Stimulated activated CD8-positive, alpha-beta memory T cell treated with anti-CD3 and anti-CD28 coated beads, Interleukin-12 subunit alpha, Interleukin-12 subunit beta, amount 100 ng/mL, for 24 hours (primary cell): ENCODE data around the gene SLC22A17.

Source experiments
- DNase-seq: peaks from one replicate; pipeline ENCODE4 v3.0.0-alpha.2; 2020; ENCODE audit errors: extremely low read depth

SLC22A17 gene

DNA sequence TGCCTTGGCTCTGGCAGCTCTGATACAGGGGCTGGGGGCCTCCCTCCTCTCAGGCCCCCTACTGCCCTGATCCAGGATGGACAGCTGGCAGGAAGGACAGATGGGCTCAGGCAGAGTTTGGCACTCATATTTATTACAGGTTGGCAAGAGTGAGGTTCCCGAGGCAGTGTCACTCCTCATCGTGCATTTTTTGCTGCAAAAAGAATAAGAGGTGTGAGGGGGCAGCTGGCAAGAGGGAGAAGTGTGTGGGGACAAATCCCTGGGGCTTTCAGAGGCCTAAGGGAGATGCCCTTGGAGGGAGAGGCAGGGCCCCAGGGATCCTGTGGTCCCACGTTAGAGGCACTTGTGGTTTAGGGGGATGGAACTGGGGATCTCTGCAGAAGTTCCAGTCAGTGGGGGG, 29.2 kb upstream of the SLC22A17 start:
- DNase-seq: no peak

- DNase-seq: no peak
These were observed 28.3 kb upstream of the SLC22A17 start for GRCh38 chr14:23380976-23381375.

DNA sequence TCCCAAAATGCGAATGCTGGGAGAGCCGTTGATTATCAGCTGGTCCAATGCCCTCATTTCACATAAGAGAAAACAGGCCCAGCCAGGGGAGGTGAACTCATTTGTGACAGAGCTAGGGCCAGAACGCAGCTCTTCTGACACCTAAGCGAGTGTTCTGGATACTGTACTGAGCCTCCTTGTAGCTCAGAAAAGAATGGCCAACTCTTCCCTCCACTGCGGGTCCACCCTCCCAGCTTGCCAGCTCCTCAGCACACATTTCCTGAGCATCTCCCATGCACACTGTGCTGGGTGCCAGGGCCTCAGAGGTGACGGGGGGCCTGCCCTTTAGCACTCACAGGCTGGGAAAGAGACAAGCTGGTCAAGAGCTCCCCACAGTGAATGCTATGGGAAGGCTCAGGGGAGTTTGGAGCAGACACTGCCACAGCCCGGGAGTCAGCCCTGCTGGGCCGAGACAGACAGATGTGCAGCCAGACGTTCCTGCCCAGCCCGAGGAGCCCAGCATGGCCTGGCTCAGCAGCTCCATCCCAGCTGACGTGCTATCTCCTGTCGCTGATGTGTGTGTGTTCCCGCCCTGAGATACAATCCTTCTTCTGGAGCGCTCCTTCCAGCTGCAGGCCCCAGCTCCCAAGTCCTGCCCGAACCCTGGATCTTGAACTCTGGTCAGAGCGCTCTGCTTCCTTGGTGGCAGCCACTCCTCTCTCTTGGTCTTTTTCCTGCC, 27.7 kb upstream of the SLC22A17 start:
- DNase-seq: no peak

DNA sequence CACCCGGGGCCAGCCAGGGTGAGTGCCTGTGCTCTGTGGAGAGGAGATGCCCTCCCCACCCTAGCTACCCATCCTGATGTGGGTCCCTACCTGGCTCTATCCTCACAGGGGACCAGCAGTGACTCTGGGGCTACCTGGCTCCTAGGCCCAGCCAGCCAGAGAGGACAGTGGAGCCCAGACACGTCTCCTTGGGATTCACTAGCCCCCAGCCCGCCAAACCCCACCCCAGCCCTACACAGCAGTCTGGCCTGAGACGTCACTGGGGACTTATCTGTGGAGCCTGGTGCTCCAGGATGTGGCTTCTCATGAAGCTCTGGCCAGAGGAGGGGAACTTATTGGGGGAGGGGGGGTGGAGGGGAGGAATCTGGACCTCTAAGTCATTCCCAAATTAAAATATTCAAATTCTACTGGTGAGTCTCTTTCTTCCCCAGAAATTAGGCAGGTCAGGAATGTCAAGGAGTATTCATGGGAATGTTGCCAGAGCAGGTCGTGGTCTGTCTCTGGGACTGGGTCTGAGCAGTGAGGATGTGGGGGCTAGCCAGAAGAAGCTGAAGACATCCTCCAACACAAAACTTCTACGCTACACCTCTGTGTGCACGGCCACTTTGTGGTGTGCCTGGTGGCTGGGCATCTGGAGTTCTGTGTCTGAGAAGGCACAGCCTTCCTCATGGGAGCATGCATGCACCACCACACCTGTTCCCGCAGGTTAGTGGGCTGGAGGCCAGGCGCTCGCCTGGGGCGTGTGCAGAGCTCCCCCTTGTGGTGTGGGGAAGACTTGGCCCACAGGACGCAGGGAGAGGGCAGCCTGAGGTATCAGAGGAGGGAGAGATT, 26.9 kb upstream of the SLC22A17 start:
- DNase-seq: peak; percentile 22

GRCh38 chr14:23378612-23379220, 26.0 kb upstream of the SLC22A17 start:
- DNase-seq: no peak

DNA sequence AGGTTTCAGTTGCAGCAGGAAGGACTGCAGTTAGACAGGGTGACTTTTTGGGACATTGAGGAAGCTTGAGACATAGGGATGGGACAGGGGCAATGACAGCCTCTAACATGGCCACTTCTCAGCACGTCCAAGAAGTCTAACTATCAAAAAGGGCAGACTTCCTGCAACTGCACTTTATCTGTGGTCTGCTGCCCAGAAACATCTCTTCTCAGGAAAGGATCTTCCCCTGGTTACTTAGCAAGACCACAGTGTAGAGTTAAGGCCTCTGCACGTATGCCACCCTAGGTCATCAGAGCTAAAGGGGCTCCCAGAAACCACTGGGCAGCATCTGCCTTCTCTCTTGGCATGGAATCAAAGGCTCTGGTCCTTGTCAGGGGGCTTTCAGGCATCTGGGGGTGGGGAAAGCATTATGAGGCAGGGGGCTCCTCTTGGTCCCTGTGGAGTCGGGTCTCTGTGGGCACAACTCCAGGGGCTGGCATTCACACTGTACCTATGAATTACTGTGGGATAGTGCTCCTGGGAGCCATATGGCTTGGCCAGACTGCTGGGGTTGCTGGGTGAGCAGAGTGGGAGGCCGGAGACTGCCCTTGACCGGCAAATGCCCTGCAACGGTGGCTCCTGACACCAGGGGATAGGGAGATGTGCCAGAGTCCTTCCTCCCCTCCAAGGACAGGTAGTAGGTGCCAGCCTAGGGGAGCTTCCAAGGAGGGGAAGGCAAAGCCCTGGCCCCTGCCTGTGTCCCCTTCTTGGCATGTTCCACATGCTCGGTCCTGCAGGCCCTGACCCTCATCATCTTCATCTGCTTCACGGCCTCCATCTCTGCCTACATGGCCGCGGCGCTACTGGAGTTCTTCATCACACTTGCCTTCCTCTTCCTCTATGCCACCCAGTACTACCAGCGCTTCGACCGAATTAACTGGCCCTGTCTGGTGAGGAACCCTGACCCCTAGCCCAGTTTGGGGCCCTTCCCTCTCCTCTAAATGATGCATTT, 25.2 kb upstream of the SLC22A17 start:
- no peak for DNase-seq

- DNase-seq: no peak
These were observed 24.5 kb upstream of the SLC22A17 start for GRCh38 chr14:23377198-23377550.

DNA sequence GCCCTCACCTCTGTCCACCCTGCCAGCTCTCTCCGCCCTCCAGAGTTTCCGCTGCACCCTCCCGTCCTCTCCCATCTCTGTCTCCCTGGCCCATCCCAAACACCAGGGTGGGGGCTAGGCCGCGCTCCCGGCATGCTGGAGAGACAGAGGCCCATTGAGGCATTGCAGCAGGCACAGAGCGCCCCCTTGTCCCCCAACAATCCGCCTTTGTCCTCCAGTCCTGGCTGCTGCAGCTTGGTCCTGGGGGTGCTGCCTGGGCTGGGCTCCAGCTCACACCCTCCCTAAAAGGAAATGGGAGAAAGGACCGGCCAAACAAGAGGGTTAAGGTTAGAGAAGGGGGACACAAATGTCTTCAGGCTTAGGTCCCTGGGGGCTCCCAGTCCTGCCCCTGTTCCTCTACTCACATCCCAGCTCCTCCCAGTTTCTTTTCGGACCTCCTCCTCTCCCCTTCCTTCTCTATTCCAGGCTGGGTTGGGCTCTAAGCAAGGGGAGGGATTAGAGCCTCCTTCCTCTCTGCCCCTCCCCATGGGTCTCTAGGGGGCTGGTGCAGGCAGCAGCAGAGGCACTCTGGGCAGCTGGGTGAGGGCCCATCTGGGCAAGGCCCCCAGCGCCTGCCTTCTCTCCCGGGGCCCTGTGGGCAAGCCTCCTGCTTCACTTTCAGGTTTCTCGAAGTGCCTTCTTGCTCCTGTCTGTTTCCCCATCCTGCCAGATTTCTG, 24.0 kb upstream of the SLC22A17 start, which contains the start of gene CMTM5:
TSS of gene CMTM5 (plus strand) at position 565 of the 716 bp plus-strand sequence. CDS start 206 bp downstream, outside the sequence.
- no peak for DNase-seq

GRCh38 chr14:23375527-23376251, 23.0 kb upstream of the SLC22A17 start:
- no peak for DNase-seq

DNA sequence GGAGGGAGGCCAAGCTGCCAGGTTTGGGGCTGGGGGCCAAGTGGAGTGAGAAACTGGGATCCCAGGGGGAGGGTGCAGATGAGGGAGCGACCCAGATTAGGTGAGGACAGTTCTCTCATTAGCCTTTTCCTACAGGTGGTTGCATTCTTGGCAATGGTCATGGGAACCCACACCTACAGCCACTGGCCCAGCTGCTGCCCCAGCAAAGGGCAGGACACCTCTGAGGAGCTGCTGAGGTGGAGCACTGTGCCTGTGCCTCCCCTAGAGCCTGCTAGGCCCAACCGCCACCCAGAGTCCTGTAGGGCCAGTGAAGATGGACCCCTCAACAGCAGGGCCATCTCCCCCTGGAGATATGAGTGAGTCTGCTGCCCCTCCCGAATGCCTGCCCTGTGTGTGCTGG, 20.4 kb upstream of the SLC22A17 start:
- DNase-seq: no peak

- no peak for DNase-seq
These were observed 19.8 kb upstream of the SLC22A17 start, which contains the start of gene IL25 for GRCh38 chr14:23372509-23372908. TSS of gene IL25 (plus strand) at chr14:23372809.

DNA sequence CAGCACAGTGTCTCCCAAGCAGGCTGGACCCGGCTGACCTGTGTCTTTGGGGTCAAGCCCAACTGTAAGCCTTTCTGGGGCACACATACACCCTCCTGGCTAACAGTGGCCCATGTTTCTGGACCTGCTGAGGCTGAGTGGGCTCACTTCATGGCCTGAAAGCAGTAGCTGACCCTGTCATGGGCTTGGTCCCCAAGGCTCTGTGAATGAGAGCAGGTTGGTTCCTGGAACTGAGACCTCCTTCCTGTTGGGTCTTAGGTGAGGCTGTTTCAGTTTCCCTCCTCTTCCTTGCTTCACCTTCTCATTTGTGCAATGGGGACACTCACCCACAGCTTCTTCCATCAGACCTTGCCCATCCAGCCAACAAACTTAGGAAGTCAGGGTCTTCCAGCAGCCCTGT, 19.2 kb upstream of the SLC22A17 start:
- DNase-seq: no peak

- no peak for DNase-seq
These were observed 17.5 kb upstream of the SLC22A17 start for GRCh38 chr14:23370221-23370620.

- no peak for DNase-seq
These were observed 13.8 kb upstream of the SLC22A17 start for GRCh38 chr14:23366426-23366921.

DNA sequence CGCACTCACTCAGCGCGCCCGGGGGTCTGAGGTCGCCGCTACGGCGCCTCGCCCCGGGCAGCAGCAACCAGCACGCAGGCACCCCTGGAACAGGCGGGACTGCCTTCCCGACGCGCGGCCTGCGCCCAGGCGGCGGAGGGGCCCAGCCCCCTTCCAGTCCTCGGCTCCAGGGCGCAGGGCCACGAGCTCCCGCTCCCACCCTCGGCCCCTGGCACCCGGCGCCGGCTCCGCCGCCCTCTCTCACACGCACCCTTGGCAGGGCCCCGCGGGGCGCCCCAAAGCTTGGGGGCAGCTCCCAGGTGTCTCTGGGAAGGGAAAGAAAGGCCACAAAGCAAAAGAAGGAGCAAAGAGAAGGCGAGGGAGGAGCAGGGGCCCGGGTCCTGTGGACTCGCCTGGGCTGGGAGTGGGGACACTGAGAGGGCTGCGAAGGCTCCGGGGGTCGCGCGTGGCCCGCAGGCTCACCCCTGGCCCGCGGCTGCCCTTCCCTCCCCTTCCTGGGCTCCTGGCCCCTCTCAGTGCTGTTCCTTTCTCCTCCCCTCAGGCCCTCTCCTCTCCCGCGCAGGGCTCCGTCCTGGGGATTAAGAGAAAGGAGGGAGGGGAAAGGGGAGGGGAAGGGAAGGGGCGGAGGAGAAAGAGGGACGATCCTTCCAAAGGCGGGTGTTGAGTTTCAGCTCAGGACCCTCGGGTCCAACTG, 13.2 kb upstream of the SLC22A17 start:
- no peak for DNase-seq

- no peak for DNase-seq
These were observed 12.5 kb upstream of the SLC22A17 start, which contains the start of gene EFS for GRCh38 chr14:23365036-23365731. TSS of gene EFS (minus strand) at chr14:23365172. CDS start at chr14:23365025, 147 bp downstream.

DNA sequence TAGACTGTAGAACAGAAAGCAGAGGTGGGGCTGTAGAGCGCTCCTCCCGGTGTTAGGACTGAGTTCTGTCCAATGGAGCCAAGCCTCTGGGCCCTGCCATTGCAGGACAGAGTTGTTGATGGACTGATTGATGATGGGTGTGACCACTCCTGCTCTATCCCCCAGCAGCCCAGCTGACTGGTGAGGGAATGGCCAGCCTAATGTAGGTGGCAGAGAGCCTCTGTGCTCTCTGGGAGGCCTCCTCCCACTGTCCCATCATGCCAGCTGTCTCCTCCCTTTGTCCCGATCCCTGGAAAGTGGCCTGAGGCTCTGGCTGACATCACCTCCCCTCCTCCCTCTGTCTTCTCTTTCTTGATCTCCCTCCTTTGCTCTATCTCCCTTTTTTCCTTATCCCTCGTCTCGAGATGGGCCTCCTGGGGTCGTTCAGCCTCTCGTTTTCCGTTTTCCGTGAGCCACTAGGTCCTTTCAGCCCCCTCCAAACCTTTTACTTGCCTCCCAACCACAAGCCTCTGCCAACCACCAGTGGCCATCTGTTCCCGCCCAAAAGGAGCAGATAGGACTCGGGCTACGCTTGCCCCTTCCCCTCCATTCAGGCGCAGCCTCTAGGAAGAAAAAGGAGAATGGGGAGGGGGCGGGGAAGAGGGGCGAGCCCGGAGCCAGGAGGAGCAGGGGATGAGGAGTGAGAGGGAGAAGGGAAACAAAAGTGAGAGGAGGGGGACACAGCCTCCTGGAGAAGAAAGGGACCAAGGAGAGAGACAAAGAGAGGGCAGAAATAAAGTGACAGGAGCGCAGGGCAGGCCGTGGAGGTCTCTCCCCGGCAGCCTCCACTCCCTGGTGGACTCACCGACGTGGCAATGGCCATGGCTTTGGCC, 11.7 kb upstream of the SLC22A17 start:
- no peak for DNase-seq

DNA sequence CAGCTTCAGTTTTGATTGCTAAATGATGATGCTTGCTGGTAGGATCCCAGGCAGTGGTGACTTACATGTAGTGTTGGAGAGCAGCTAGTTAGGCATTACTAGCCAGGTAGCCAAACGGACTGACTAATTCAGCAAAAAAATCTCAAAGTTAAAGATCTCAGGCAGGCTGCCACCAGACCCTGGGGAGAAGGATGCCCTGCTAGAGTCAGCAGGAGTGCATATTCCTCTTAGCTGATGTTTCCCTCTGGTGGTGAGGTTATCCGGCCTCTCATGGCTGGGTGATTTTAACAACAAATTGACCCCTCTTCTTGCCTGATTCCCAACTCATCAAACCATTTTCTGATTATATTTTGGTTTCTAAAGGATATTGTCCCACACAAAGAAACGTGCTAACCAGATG, 9.5 kb upstream of the SLC22A17 start:
- no peak for DNase-seq
